ENCODE data around the gene OSBPL7.

- TF ChIP-seq CTCF (IDR thresholded peaks at IDR 0.05) (no peak), POLR2A (IDR thresholded peaks at IDR 0.05) (no peak)
These were observed 13.4 kb downstream of the OSBPL7 start for GRCh38 chr17:47808036-47808829.
